ENCODE measurements around the gene MID1. TPM values are rescaled to one million over a fixed set of nuclear protein-coding genes. Genes with fewer than 3 reads are reported as not detected.

The MID1 gene
- polyA plus RNA-seq, 2 of the 4 experiments (the other 2 are of a cell fraction) = 59.5 to 106 TPM

- Histone ChIP-seq H3K4me2 (no peak overlapping the region), H3K4me3 (no peak overlapping the region), H3K27ac (no peak overlapping the region), H3K9me3 (peaks cover 7% of the 10 kb centered on the region; the same call in 1 of the 3 replicates), H3K4me1 (peaks cover 23% of the 10 kb centered on the region)
- no peak for ATAC-seq
- no peak for DNase-seq (ENCODE audit: low read depth in 1 of 2, low spot score in 1 of 2)
- FAIRE-seq = no peak
- TF ChIP-seq EP300 (IDR thresholded peaks at IDR 0.05) (no peak), FOSB (CRISPR knock-in tag; IDR thresholded peaks at IDR 0.05) (no peak), NPAS2 (CRISPR knock-in tag; IDR thresholded peaks at IDR 0.05; ENCODE audit: borderline replicate concordance) (no peak), ZC3H11A (IDR thresholded peaks at IDR 0.05) (no peak), KDM1A (IDR thresholded peaks at IDR 0.05; ENCODE audit: low read depth) (no peak), FOSL2 (IDR thresholded peaks at IDR 0.05) (no peak), FOSL2 (CRISPR knock-in tag; IDR thresholded peaks at IDR 0.05) (no peak), RAD21 (conservative IDR thresholded peaks at IDR 0.05 in 1 of 2, IDR thresholded peaks at IDR 0.05 in 1 of 2) (no peak), HOXA7 (CRISPR knock-in tag; IDR thresholded peaks at IDR 0.05) (no peak), POLR2A (IDR thresholded peaks at IDR 0.05; ENCODE audit: low read length) (no peak), RFX5 (IDR thresholded peaks at IDR 0.05) (no peak), CBX8 (IDR thresholded peaks at IDR 0.05) (no peak), TP53 (CRISPR knock-in tag; IDR thresholded peaks at IDR 0.05) (no peak)
- TF ChIP-seq, protein P1, sequence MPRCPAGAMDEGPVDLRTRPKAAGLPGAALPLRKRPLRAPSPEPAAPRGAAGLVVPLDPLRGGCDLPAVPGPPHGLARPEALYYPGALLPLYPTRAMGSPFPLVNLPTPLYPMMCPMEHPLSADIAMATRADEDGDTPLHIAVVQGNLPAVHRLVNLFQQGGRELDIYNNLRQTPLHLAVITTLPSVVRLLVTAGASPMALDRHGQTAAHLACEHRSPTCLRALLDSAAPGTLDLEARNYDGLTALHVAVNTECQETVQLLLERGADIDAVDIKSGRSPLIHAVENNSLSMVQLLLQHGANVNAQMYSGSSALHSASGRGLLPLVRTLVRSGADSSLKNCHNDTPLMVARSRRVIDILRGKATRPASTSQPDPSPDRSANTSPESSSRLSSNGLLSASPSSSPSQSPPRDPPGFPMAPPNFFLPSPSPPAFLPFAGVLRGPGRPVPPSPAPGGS (IDR thresholded peaks at IDR 0.05) = no peak
- TF ChIP-seq, protein P2, sequence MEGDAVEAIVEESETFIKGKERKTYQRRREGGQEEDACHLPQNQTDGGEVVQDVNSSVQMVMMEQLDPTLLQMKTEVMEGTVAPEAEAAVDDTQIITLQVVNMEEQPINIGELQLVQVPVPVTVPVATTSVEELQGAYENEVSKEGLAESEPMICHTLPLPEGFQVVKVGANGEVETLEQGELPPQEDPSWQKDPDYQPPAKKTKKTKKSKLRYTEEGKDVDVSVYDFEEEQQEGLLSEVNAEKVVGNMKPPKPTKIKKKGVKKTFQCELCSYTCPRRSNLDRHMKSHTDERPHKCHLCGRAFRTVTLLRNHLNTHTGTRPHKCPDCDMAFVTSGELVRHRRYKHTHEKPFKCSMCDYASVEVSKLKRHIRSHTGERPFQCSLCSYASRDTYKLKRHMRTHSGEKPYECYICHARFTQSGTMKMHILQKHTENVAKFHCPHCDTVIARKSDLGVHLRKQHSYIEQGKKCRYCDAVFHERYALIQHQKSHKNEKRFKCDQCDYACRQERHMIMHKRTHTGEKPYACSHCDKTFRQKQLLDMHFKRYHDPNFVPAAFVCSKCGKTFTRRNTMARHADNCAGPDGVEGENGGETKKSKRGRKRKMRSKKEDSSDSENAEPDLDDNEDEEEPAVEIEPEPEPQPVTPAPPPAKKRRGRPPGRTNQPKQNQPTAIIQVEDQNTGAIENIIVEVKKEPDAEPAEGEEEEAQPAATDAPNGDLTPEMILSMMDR (IDR thresholded peaks at IDR 0.05) = no peak
- ChIA-PET CTCF (interaction anchor here (1.0 to 1.1 kb wide), 2 partner anchors 76 to 183 kb away, joined by 3 to 4 read pairs; no protein-coding TSS in a partner anchor), POLR2A (no interaction called here)
- 100% methylated on average over 1 of the region's 1 CpG for WGBS (ENCODE audit: missing lambda C conversion rate)
Measured at GRCh38 chrX:10453945-10454344, 166.4 kb downstream of the MID1 start.

GRCh38 chrX:10450959-10451355 is 169.4 kb downstream of the MID1 start:
- no peak overlapping the region for H3K4me3 ChIP-seq
- H3K27ac ChIP-seq = peak overlapping the region; percentile 63 to 78; a peak in 5 of 6 replicates
- TF ChIP-seq, protein P3, sequence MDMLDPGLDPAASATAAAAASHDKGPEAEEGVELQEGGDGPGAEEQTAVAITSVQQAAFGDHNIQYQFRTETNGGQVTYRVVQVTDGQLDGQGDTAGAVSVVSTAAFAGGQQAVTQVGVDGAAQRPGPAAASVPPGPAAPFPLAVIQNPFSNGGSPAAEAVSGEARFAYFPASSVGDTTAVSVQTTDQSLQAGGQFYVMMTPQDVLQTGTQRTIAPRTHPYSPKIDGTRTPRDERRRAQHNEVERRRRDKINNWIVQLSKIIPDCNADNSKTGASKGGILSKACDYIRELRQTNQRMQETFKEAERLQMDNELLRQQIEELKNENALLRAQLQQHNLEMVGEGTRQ (IDR thresholded peaks at IDR 0.05) = no peak
- TF ChIP-seq FOSL2 (IDR thresholded peaks at IDR 0.05) (no peak), FOSL2 (CRISPR knock-in tag; IDR thresholded peaks at IDR 0.05) (no peak), JUN (IDR thresholded peaks at IDR 0.05) (no peak), TFCP2L1 (CRISPR knock-in tag; IDR thresholded peaks at IDR 0.05) (no peak), ELK1 (IDR thresholded peaks at IDR 0.05; ENCODE audit: low read depth, low read length) (no peak), CBX2 (IDR thresholded peaks at IDR 0.05; ENCODE audit: borderline replicate concordance, low read depth) (no peak), RCOR1 (IDR thresholded peaks at IDR 0.05; ENCODE audit: low read depth, low read length) (no peak), RARB (CRISPR knock-in tag; IDR thresholded peaks at IDR 0.05) (no peak)
- TF ChIP-seq, protein P4, sequence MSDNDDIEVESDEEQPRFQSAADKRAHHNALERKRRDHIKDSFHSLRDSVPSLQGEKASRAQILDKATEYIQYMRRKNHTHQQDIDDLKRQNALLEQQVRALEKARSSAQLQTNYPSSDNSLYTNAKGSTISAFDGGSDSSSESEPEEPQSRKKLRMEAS (IDR thresholded peaks at IDR 0.05) = no peak
- POLR2A ChIA-PET = no interaction called here
- peaks cover 40% of the 10 kb centered on the region for H3K4me1 ChIP-seq
- DNase-seq (ENCODE audit: low read depth in 1 of 2, low spot score in 1 of 2) (no peak), ATAC-seq (peak; percentile 43 to 58; a peak in 3 of 6 replicates), FAIRE-seq (no peak)
- H3K9me3 ChIP-seq = peaks cover 7% of the 10 kb centered on the region; the same call in 1 of the 3 replicates
- peak overlapping the region; percentile 49 for H3K4me2 ChIP-seq
- 80% methylated on average over 4 of the region's 4 CpGs for WGBS (ENCODE audit: missing lambda C conversion rate)
- CTCF ChIA-PET = no interaction called here
